ENCODE results near the gene TUBB2A.

DNA sequence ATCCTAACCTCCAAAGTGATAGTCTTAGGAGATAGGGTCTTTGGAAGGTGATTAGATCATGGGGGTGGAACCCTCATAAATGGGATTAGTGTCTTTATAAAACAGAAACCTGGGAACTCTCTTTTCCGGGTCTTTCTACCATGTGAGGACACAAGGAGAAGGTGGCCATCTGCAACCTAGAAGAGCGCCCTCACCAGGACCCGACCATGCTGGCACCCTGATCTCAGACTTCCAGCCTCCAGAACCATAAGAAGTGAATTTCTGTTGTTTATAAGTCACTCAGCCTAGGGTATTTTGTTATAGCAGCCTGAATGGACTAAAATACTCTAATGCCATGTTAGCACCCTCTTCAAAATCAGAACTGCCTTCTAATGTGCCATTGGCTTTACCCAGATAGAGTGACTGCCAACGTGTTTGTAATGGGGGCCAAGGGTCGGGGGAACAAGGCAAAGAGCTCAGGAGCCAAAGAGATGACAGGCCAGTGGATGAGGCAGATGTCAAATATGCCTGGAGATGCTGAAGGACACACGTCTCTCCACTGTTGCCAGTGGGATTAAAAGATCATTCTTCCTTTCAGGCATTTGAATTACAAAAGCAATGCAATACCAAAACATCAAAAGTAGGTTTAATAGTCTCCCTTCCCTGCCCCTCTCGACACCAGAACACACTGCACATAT is 49.1 kb upstream of the TUBB2A start:
- TF ChIP-seq POLR2AphosphoS5 (IDR thresholded peaks at IDR 0.05; ENCODE audit: low read depth, low read length): no peak
- TF ChIP-seq, protein P1, sequence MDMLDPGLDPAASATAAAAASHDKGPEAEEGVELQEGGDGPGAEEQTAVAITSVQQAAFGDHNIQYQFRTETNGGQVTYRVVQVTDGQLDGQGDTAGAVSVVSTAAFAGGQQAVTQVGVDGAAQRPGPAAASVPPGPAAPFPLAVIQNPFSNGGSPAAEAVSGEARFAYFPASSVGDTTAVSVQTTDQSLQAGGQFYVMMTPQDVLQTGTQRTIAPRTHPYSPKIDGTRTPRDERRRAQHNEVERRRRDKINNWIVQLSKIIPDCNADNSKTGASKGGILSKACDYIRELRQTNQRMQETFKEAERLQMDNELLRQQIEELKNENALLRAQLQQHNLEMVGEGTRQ (IDR thresholded peaks at IDR 0.05; ENCODE audit: borderline replicate concordance, low read depth, low read length): no peak
- TF ChIP-seq, protein P2, sequence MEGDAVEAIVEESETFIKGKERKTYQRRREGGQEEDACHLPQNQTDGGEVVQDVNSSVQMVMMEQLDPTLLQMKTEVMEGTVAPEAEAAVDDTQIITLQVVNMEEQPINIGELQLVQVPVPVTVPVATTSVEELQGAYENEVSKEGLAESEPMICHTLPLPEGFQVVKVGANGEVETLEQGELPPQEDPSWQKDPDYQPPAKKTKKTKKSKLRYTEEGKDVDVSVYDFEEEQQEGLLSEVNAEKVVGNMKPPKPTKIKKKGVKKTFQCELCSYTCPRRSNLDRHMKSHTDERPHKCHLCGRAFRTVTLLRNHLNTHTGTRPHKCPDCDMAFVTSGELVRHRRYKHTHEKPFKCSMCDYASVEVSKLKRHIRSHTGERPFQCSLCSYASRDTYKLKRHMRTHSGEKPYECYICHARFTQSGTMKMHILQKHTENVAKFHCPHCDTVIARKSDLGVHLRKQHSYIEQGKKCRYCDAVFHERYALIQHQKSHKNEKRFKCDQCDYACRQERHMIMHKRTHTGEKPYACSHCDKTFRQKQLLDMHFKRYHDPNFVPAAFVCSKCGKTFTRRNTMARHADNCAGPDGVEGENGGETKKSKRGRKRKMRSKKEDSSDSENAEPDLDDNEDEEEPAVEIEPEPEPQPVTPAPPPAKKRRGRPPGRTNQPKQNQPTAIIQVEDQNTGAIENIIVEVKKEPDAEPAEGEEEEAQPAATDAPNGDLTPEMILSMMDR (IDR thresholded peaks at IDR 0.05): no peak; the same call in 1 of the 2 replicates
- no peak for TF ChIP-seq CHD2 (IDR thresholded peaks at IDR 0.05; ENCODE audit: low read length, partially characterized antibody)
- no peak for TF ChIP-seq MXI1 (IDR thresholded peaks at IDR 0.05; ENCODE audit: low read depth, low read length)
- TF ChIP-seq, protein P3, sequence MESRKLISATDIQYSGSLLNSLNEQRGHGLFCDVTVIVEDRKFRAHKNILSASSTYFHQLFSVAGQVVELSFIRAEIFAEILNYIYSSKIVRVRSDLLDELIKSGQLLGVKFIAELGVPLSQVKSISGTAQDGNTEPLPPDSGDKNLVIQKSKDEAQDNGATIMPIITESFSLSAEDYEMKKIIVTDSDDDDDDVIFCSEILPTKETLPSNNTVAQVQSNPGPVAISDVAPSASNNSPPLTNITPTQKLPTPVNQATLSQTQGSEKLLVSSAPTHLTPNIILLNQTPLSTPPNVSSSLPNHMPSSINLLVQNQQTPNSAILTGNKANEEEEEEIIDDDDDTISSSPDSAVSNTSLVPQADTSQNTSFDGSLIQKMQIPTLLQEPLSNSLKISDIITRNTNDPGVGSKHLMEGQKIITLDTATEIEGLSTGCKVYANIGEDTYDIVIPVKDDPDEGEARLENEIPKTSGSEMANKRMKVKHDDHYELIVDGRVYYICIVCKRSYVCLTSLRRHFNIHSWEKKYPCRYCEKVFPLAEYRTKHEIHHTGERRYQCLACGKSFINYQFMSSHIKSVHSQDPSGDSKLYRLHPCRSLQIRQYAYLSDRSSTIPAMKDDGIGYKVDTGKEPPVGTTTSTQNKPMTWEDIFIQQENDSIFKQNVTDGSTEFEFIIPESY (IDR thresholded peaks at IDR 0.05; ENCODE audit: borderline replicate concordance, low read depth): no peak
- TF ChIP-seq NFIC (IDR thresholded peaks at IDR 0.05; ENCODE audit: borderline replicate concordance): no peak

All from SK-N-SH (cell line).